GM12878 (cell line): ENCODE results near the gene SAMD7. TPM values are rescaled to one million over a fixed set of nuclear protein-coding genes. Genes with fewer than 3 reads are reported as not detected.

ENCODE experiments used
- ATAC-seq: fragments of 200-7000 bp; cut with Tn5 transposase; 3 replicates; pipeline ENCODE4 v1.9.1; 2020; ENCODE audit warnings: mild to moderate bottlenecking, moderate library complexity
- BruUV-seq: library from RNA; stranded (reverse); fragments of 400-500 nt; replicated peaks from 2 replicates; lab custom pipeline; 2021; lab: Mats Ljungman, UMichigan
- CTCF ChIA-PET: fragments of 300-600 bp; sonication (Branson Sonifier 250); formaldehyde crosslinking; extraction: SDS; loops from one replicate; lab custom pipeline; 2021; ENCODE audit warnings: inconsistent platforms; lab: Yijun Ruan, JAX
- POLR2A ChIA-PET: fragments of 350-600 bp; formaldehyde crosslinking; extraction: SDS; loops from one replicate; lab custom pipeline; 2021; ENCODE audit warnings: inconsistent platforms; lab: Charles Lee
- RAD21 ChIA-PET: fragments of 300-600 bp; sonication (Branson Sonifier 250); formaldehyde crosslinking; loops from one replicate; lab custom pipeline; 2023; ENCODE audit warnings: antibody characterized with exemption; ENCODE audit not compliant: unreplicated experiment; lab: Charles Lee
- SMC1A ChIA-PET: fragments of 300-600 bp; sonication (Branson Sonifier 250); formaldehyde crosslinking; loops from one replicate; lab custom pipeline; 2023; ENCODE audit not compliant: unreplicated experiment, uncharacterized antibody; lab: Charles Lee
- DNase-seq: peaks from one replicate; pipeline ENCODE4 v3.0.0-alpha.2; 2011; ENCODE audit warnings: low read depth, low spot score
- FAIRE-seq: peaks from 3 replicates; lab custom pipeline; 2011; peaks lifted over from hg19 to GRCh38; lab: Jason Lieb, UNC
- H2AFZ ChIP-seq: 2 replicates; pipeline ENCODE4 v1.6.0; 2011; ENCODE audit warnings: low read depth, low read length, control low read depth; ENCODE audit not compliant: control insufficient read depth
- H3K27ac ChIP-seq: 2 replicates; pipeline ENCODE4 v1.5.1; 2011; ENCODE audit warnings: control low read depth; ENCODE audit not compliant: control insufficient read depth, insufficient read depth
- H3K27me3 ChIP-seq, 2 experiments: replicated peaks in 1 of 2; 2 replicates each; pipeline versions ENCODE4 v1.6.0 to v1.6.1; 2011; ENCODE audit warnings: low read length in 1 of 2; ENCODE audit not compliant: control insufficient read depth in 2 of 2, insufficient read depth in 2 of 2
- H3K36me3 ChIP-seq, 2 experiments: 2 replicates each; pipeline ENCODE4 v1.5.1; 2011; ENCODE audit warnings: low read length in 1 of 2; ENCODE audit not compliant: control insufficient read depth in 2 of 2, insufficient read depth in 2 of 2
- H3K4me1 ChIP-seq: 2 replicates; pipeline ENCODE4 v1.6.1; 2011; ENCODE audit warnings: mild to moderate bottlenecking, low read length, moderate library complexity, mixed read lengths; ENCODE audit not compliant: control insufficient read depth, insufficient read depth
- H3K4me2 ChIP-seq: 2 replicates; pipeline ENCODE4 v1.6.0; 2011; ENCODE audit warnings: control low read depth; ENCODE audit not compliant: control insufficient read depth, insufficient read depth
- H3K4me3 ChIP-seq: fragments of 200-600 bp; sonication (generic); 2 replicates; pipeline ENCODE4 v1.5.1; 2016
- H3K79me2 ChIP-seq: 2 replicates; pipeline ENCODE4 v1.6.0; 2011; ENCODE audit warnings: low read length; ENCODE audit not compliant: control insufficient read depth, insufficient read depth
- H3K9ac ChIP-seq: 2 replicates; pipeline ENCODE4 v1.8.0; 2011; ENCODE audit warnings: low read length, control low read depth, mixed read lengths; ENCODE audit not compliant: control insufficient read depth, insufficient read depth
- H3K9me3 ChIP-seq: replicated peaks from 3 replicates; pipeline ENCODE4 v1.5.1; 2011; ENCODE audit warnings: mild to moderate bottlenecking, low read length; ENCODE audit not compliant: control insufficient read depth, insufficient read depth
- H4K20me1 ChIP-seq: 2 replicates; pipeline ENCODE4 v1.6.0; 2011; ENCODE audit not compliant: control insufficient read depth, insufficient read depth
- ATF7 ChIP-seq: fragments of 450-650 bp; IDR thresholded peaks from 2 replicates; pipeline ENCODE4 v1.6.1; 2016; ENCODE audit warnings: low read depth, mild to moderate bottlenecking
- BACH1 ChIP-seq: fragments of 450-650 bp; IDR thresholded peaks from 2 replicates; pipeline ENCODE4 v1.6.1; 2017; ENCODE audit warnings: mild to moderate bottlenecking, borderline replicate concordance
- BMI1 ChIP-seq: fragments of 450-650 bp; IDR thresholded peaks from 2 replicates; pipeline ENCODE4 v1.6.1; 2016; ENCODE audit warnings: mild to moderate bottlenecking, moderate library complexity, borderline replicate concordance
- ELK1 ChIP-seq: IDR thresholded peaks from 2 replicates; pipeline ENCODE4 v1.6.1; 2012; ENCODE audit warnings: low read depth, low read length, improper control_type of control experiment
- EP300 ChIP-seq, 2 experiments: fragments of 150-350 bp in 1 of 2; IDR thresholded peaks; 2 replicates each; pipeline ENCODE4 v1.6.1; 2011 to 2012; ENCODE audit warnings: low read depth in 2 of 2, low read length in 2 of 2, borderline replicate concordance in 1 of 2, improper control_type of control experiment in 1 of 2, inconsistent platforms in 1 of 2; ENCODE audit not compliant: control insufficient read depth in 1 of 2
- EZH2 ChIP-seq: IDR thresholded peaks from 2 replicates; pipeline ENCODE4 v1.6.1; 2012; ENCODE audit warnings: low read depth, mild to moderate bottlenecking, control low read depth, inconsistent platforms, low read length, borderline replicate concordance; ENCODE audit not compliant: control insufficient read depth
- FOS ChIP-seq: IDR thresholded peaks from 3 replicates; pipeline ENCODE4 v1.6.1; 2011; ENCODE audit warnings: borderline replicate concordance; ENCODE audit not compliant: insufficient read length; ENCODE audit errors: extremely low read depth
- HDAC2 ChIP-seq: fragments of 200-600 bp; sonication (generic); IDR thresholded peaks from 2 replicates; pipeline ENCODE4 v1.6.1; 2017
- KDM1A ChIP-seq: fragments of 200-600 bp; sonication (generic); IDR thresholded peaks from 2 replicates; pipeline ENCODE4 v1.6.1; 2016; ENCODE audit warnings: borderline replicate concordance
- MEF2B ChIP-seq: fragments of 450-650 bp; IDR thresholded peaks from 2 replicates; pipeline ENCODE4 v1.6.1; 2018; ENCODE audit warnings: mild to moderate bottlenecking, moderate library complexity; ENCODE audit not compliant: partially characterized antibody, poor library complexity, severe bottlenecking
- MYB ChIP-seq: fragments of 150-350 bp; IDR thresholded peaks from 2 replicates; pipeline ENCODE4 v1.6.1; 2014; ENCODE audit warnings: mild to moderate bottlenecking, low read depth, low read length, borderline replicate concordance
- PML ChIP-seq: IDR thresholded peaks from 2 replicates; pipeline ENCODE4 v1.6.1; 2012; ENCODE audit warnings: low read length, inconsistent platforms
- PRDM15 ChIP-seq: fragments of 450-650 bp; formaldehyde crosslinking; IDR thresholded peaks from 2 replicates; pipeline ENCODE4 v1.4.0; 2020; ENCODE audit warnings: mild to moderate bottlenecking, moderate library complexity
- STAT3 ChIP-seq: IDR thresholded peaks from 2 replicates; pipeline ENCODE4 v1.6.1; 2011; ENCODE audit warnings: low read depth, low read length, improper control_type of control experiment
- WRNIP1 ChIP-seq: IDR thresholded peaks from 2 replicates; pipeline ENCODE4 v1.6.1; 2011; ENCODE audit warnings: low read depth, low read length, improper control_type of control experiment, borderline replicate concordance
- ZBTB33 ChIP-seq: fragments of 450-650 bp; IDR thresholded peaks from 2 replicates; pipeline ENCODE4 v1.6.1; 2017; ENCODE audit warnings: mild to moderate bottlenecking
- WGBS: methylation state at CpG from one replicate; pipeline ENCODE4 v1.1.6; 2016; ENCODE audit warnings: low lambda C conversion rate; ENCODE audit not compliant: insufficient replicate concordance, insufficient coverage; ENCODE audit errors: missing lambda C conversion rate; 5-methylcytosine and 5-hydroxymethylcytosine counted together
- in situ Hi-C: fragments of 300-500 bp; cut with MboI; formaldehyde crosslinking; loops from 9 replicates; pipeline ENCODE4 v1.14.3; 2018; ENCODE audit warnings: mixed read lengths
- intact Hi-C: fragments of 100-400 bp; cut with micrococcal nuclease; formaldehyde crosslinking; loops from one replicate; pipeline ENCODE4 v1.14.2; 2022; ENCODE audit not compliant: unreplicated experiment
- polyA plus RNA-seq, 11 experiments: library from polyadenylated mRNA; depleted of rRNA in 4 of 11; unstranded in 6 of 11; stranded (reverse) in 5 of 11; fragments of >200 nt; fragmentation: Nextera tagmentation in 4 of 11; fragmentation: Illumina TruSeq in 1 of 11; extraction: Ambion mirVana in 4 of 11; extraction: Trizol in 1 of 11; gene quantifications; 1 replicate in 1 of 11; 2 replicates in 10 of 11; pipeline versions ENCODE4 v1.2.1 to v1.2.3, GENCODE V29; 2011 to 2016; ENCODE audit warnings: inconsistent platforms in 2 of 11, missing spikeins in 2 of 11, low read depth in 1 of 11
- total RNA-seq, 4 experiments: library from RNA; depleted of rRNA in 3 of 4; stranded (reverse); fragments of >200 nt in 3 of 4; fragmentation: Illumina TruSeq in 1 of 4; extraction: Trizol in 1 of 4; gene quantifications; 2 replicates each; pipeline versions ENCODE4 v1.2.1 to v1.2.3, GENCODE V29; 2013 to 2021

Gene SAMD7
- total and polyA plus RNA-seq, 10 of the 15 experiments (the other 5 are each of a cell fraction or from before 2014, with no cell fraction given): 0.03 to 0.11 (median 0.07) TPM; not detected in 3

GRCh38 chr3:169939320-169939719 lies 27.9 kb downstream of the SAMD7 start:
- no peak for FAIRE-seq
- TF ChIP-seq BMI1: no peak
- TF ChIP-seq WRNIP1: no peak
- TF ChIP-seq BACH1: no peak
- TF ChIP-seq EP300 (IDR thresholded peaks at IDR 0.05; ENCODE audit: borderline replicate concordance in 1 of 2, control insufficient read depth in 1 of 2, low read depth in 2 of 2, low read length in 2 of 2): no peak
- TF ChIP-seq ZBTB33: no peak
- TF ChIP-seq MYB: no peak
- TF ChIP-seq PML: no peak
- TF ChIP-seq HDAC2: no peak
- TF ChIP-seq MEF2B: no peak
- no peak for TF ChIP-seq ATF7
- no peak for TF ChIP-seq EZH2
- no peak for TF ChIP-seq KDM1A
- TF ChIP-seq ELK1: no peak
- no peak for TF ChIP-seq PRDM15
- no peak for TF ChIP-seq STAT3
- TF ChIP-seq FOS: no peak

More at GRCh38 chr3:169939320-169939719, 27.9 kb downstream of the SAMD7 start:
- no peaks in the 10 kb centered on the region for H3K36me3 ChIP-seq
- ChIA-PET POLR2A (interaction anchor here (2.2 to 3.3 kb wide), 2 partner anchors 10 to 28 kb away, joined by 10 to 24 read pairs; partner anchors contain the start of gene SEC62), CTCF (interaction anchor here (0.9 to 2.7 kb wide), 4 partner anchors 9 to 28 kb away, joined by 3 to 12 read pairs (median 6); partner anchors contain the start of gene SEC62), SMC1A (interaction anchor here (0.6 to 14.2 kb wide), 10 partner anchors 8 to 935 kb away, joined by 3 to 174 read pairs (median 5); partner anchors contain the start of gene SEC62), RAD21 (interaction anchor here (1.1 to 13.6 kb wide), 5 partner anchors 9 to 162 kb away, joined by 3 to 123 read pairs (median 7); partner anchors contain the start of gene SEC62)
- H3K27me3 ChIP-seq: no peaks in the 10 kb centered on the region
- H2AFZ ChIP-seq: 0 out of 2 replicates have a peak overlapping the region, but pooled peaks have one; percentile 37
- H3K4me3 ChIP-seq: no peak overlapping the region
- no peak for ATAC-seq
- in situ Hi-C loops (no loop called here), intact Hi-C loops (no loop called here)
- no peak for DNase-seq
- peaks cover 38% of the 10 kb centered on the region for H3K4me1 ChIP-seq
- 0% methylated on average over 1 of the region's 1 CpG for WGBS
- H3K4me2 ChIP-seq: no peak overlapping the region
- no peaks in the 10 kb centered on the region for H3K79me2 ChIP-seq
- H4K20me1 ChIP-seq: no peaks in the 10 kb centered on the region
- H3K9me3 ChIP-seq: no peaks in the 10 kb centered on the region; the same call in 2 of the 3 replicates
- H3K27ac ChIP-seq: peak overlapping the region; percentile 99
- peak overlapping the region; percentile 78 for H3K9ac ChIP-seq
- no TSS peak for BruUV-seq
